CD14-positive monocyte (primary cell): ENCODE measurements around the gene HECW1. TPM values are rescaled to one million over a fixed set of nuclear protein-coding genes. Genes with fewer than 3 reads are reported as not detected.

Experiments
- DNase-seq, 3 donors: peaks; one replicate each; pipeline ENCODE4 v3.0.0-alpha.2; 2011 to 2022
- H2AFZ ChIP-seq: 2 replicates; pipeline ENCODE4 v1.6.0; 2012; ENCODE audit warnings: mild to moderate bottlenecking, low read depth, low read length, inconsistent platforms; ENCODE audit not compliant: insufficient read depth, poor library complexity, severe bottlenecking
- H3K27ac ChIP-seq, 2 donors: 1 replicate in 1 of 2; 2 replicates in 1 of 2; pipeline ENCODE4 v1.5.1; 2012 to 2013; ENCODE audit warnings: low read length in 2 of 2, control low read depth in 1 of 2, inconsistent platforms in 1 of 2, low read depth in 1 of 2, mild to moderate bottlenecking in 1 of 2
- H3K27me3 ChIP-seq, 2 donors: one replicate each; pipeline versions ENCODE4 v1.6.0 to v1.6.1; 2011 to 2013; ENCODE audit warnings: low read length in 2 of 2; ENCODE audit not compliant: control insufficient read depth in 2 of 2, insufficient read depth in 2 of 2
- H3K36me3 ChIP-seq, 2 donors: replicated peaks in 1 of 2; 1 replicate in 1 of 2; 2 replicates in 1 of 2; pipeline versions ENCODE4 v1.5.1 to v1.6.1; 2012 to 2013; ENCODE audit warnings: low read length in 2 of 2, control low read depth in 1 of 2, inconsistent platforms in 1 of 2, mild to moderate bottlenecking in 1 of 2; ENCODE audit not compliant: insufficient read depth in 2 of 2, control insufficient read depth in 1 of 2
- H3K4me1 ChIP-seq, 2 donors: 1 replicate in 1 of 2; 2 replicates in 1 of 2; pipeline versions ENCODE4 v1.5.1 to v1.6.1; 2012 to 2013; ENCODE audit warnings: low read length in 2 of 2, control low read depth in 1 of 2, inconsistent platforms in 1 of 2, mild to moderate bottlenecking in 1 of 2, moderate library complexity in 1 of 2; ENCODE audit not compliant: insufficient read depth in 2 of 2, control insufficient read depth in 1 of 2
- H3K4me2 ChIP-seq: replicated peaks from 2 replicates; pipeline ENCODE3; 2012; ENCODE audit warnings: low read length, moderate library complexity, mild to moderate bottlenecking; ENCODE audit not compliant: poor library complexity, severe bottlenecking; ENCODE audit errors: extremely low read depth
- H3K4me3 ChIP-seq, 3 experiments: fragments of 200-600 bp in 1 of 3; sonication (generic) in 1 of 3; replicated peaks in 1 of 3; 1 replicate in 2 of 3; 2 replicates in 1 of 3; pipeline ENCODE4 v1.5.1; 2011 to 2013; ENCODE audit warnings: low read length in 3 of 3, mild to moderate bottlenecking in 3 of 3, control low read depth in 2 of 3, low read depth in 2 of 3, inconsistent platforms in 1 of 3, moderate library complexity in 1 of 3
- H3K79me2 ChIP-seq: 2 replicates; pipeline ENCODE4 v1.6.0; 2012; ENCODE audit warnings: mild to moderate bottlenecking, control low read depth, inconsistent platforms, low read length, moderate library complexity; ENCODE audit not compliant: insufficient read depth
- H3K9ac ChIP-seq: 2 replicates; pipeline ENCODE4 v1.6.0; 2017; ENCODE audit warnings: low read length, mild to moderate bottlenecking; ENCODE audit not compliant: insufficient read depth, poor library complexity, severe bottlenecking
- H3K9me3 ChIP-seq, 2 donors: replicated peaks in 1 of 2; 1 replicate in 1 of 2; 2 replicates in 1 of 2; pipeline versions ENCODE4 v1.5.1 to v1.6.1; 2012 to 2013; ENCODE audit warnings: low read length in 2 of 2, control low read depth in 1 of 2; ENCODE audit not compliant: control insufficient read depth in 1 of 2, insufficient read depth in 1 of 2
- H4K20me1 ChIP-seq: 2 replicates; pipeline ENCODE4 v1.6.0; 2012; ENCODE audit warnings: mild to moderate bottlenecking, low read length, control low read depth, moderate library complexity; ENCODE audit not compliant: insufficient read depth
- H3K27ac Mint-ChIP-seq, 7 donors: one replicate each; pipeline ENCODE4 v1.8.0; 2020; ENCODE audit warnings: mild to moderate bottlenecking in 7 of 7, mixed read lengths in 7 of 7, moderate library complexity in 6 of 7, inconsistent platforms in 2 of 7
- H3K27me3 Mint-ChIP-seq, 3 donors: one replicate each; pipeline ENCODE4 v1.8.0; 2021 to 2022; ENCODE audit warnings: low read depth in 3 of 3, mild to moderate bottlenecking in 3 of 3, mixed read lengths in 3 of 3, moderate library complexity in 3 of 3, inconsistent platforms in 1 of 3
- H3K36me3 Mint-ChIP-seq, 2 donors: one replicate each; pipeline ENCODE4 v1.8.0; 2020; ENCODE audit warnings: mixed read lengths in 2 of 2, inconsistent platforms in 1 of 2, mild to moderate bottlenecking in 1 of 2
- H3K4me1 Mint-ChIP-seq: one replicate; pipeline ENCODE4 v1.8.0; 2020; ENCODE audit warnings: mild to moderate bottlenecking, mixed read lengths
- H3K4me3 Mint-ChIP-seq, 2 donors: one replicate each; pipeline ENCODE4 v1.8.0; 2020; ENCODE audit warnings: mild to moderate bottlenecking in 2 of 2, mixed read lengths in 2 of 2, moderate library complexity in 1 of 2
- H3K9me3 Mint-ChIP-seq, 7 donors: one replicate each; pipeline ENCODE4 v1.8.0; 2020 to 2022; ENCODE audit warnings: mixed read lengths in 7 of 7, mild to moderate bottlenecking in 6 of 7, moderate library complexity in 6 of 7, inconsistent platforms in 2 of 7
- WGBS: methylation state at CpG from one replicate; pipeline ENCODE4 v1.1.5; 2013; ENCODE audit warnings: missing lambda C conversion rate; ENCODE audit not compliant: insufficient coverage; 5-methylcytosine and 5-hydroxymethylcytosine counted together
- intact Hi-C, 2 donors: fragments of 100-400 bp; cut with micrococcal nuclease; formaldehyde crosslinking; loops; one replicate each; pipeline versions ENCODE4 v1.15.0 to v1.15.1; 2023
- polyA plus RNA-seq, 3 donors: library from polyadenylated mRNA; depleted of rRNA in 1 of 3; unstranded in 2 of 3; stranded (reverse) in 1 of 3; fragments of 300-500 nt in 2 of 3; fragments of >200 nt in 1 of 3; fragmentation: Illumina TruSeq in 2 of 3; gene quantifications; 1 replicate in 2 of 3; 2 replicates in 1 of 3; pipeline ENCODE4 v1.2.3, GENCODE V29; 2012 to 2021
- TF ChIP-seq, protein P1 (sequence below): fragments of 200-600 bp; IDR thresholded peaks from one replicate; pipeline ENCODE4 v1.8.0; 2022; ENCODE audit warnings: antibody characterized with exemption, mild to moderate bottlenecking

HECW1 gene
- polyA plus RNA-seq, 3 donors: not detected

DNA sequence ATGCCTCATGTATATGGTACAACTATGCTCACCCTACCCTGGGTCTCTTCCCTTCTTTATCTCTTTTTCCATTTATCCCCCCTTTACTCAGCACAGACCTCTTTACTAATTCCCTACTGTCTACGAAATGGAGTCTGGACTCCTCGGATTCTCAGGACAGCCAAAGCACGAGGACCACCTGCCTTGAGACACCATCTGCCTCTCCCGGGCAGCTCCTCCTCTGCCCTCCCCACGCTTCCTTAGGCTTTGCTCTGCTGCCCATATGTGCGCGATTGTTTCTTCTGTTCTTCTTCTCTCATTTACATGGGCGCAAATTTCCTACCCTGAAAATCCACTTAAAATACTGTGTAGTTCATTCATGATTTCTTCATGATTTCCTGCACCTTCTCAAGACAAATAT lies 407.8 kb downstream of the HECW1 start:
- H3K4me3 ChIP-seq: no peak overlapping the region
- no peak overlapping the region for H3K27ac ChIP-seq
- H3K79me2 ChIP-seq: no peaks in the 10 kb centered on the region
- no peaks in the 10 kb centered on the region for H3K27me3 ChIP-seq
- Mint-ChIP-seq H3K4me1 (no peaks in the 10 kb centered on the region), H3K36me3 (no peaks in the 10 kb centered on the region), H3K9me3 (no peaks in the 10 kb centered on the region), H3K27ac (no peak overlapping the region), H3K27me3 (peaks cover 0 to 7% (median 3%) of the 10 kb centered on the region in 3 donors), H3K4me3 (no peak overlapping the region)
- no peaks in the 10 kb centered on the region for H3K36me3 ChIP-seq
- H2AFZ ChIP-seq: no peak overlapping the region
- intact Hi-C loops: no loop called here
- H3K4me1 ChIP-seq: no peaks in the 10 kb centered on the region
- H3K4me2 ChIP-seq: no peak overlapping the region
- H4K20me1 ChIP-seq: no peaks in the 10 kb centered on the region
- H3K9ac ChIP-seq: no peak overlapping the region
- H3K9me3 ChIP-seq: no peaks in the 10 kb centered on the region
- no peak for DNase-seq
- TF ChIP-seq, protein P1, sequence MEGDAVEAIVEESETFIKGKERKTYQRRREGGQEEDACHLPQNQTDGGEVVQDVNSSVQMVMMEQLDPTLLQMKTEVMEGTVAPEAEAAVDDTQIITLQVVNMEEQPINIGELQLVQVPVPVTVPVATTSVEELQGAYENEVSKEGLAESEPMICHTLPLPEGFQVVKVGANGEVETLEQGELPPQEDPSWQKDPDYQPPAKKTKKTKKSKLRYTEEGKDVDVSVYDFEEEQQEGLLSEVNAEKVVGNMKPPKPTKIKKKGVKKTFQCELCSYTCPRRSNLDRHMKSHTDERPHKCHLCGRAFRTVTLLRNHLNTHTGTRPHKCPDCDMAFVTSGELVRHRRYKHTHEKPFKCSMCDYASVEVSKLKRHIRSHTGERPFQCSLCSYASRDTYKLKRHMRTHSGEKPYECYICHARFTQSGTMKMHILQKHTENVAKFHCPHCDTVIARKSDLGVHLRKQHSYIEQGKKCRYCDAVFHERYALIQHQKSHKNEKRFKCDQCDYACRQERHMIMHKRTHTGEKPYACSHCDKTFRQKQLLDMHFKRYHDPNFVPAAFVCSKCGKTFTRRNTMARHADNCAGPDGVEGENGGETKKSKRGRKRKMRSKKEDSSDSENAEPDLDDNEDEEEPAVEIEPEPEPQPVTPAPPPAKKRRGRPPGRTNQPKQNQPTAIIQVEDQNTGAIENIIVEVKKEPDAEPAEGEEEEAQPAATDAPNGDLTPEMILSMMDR: no peak
- 95% methylated on average over 7 of the region's 8 CpGs for WGBS

DNA sequence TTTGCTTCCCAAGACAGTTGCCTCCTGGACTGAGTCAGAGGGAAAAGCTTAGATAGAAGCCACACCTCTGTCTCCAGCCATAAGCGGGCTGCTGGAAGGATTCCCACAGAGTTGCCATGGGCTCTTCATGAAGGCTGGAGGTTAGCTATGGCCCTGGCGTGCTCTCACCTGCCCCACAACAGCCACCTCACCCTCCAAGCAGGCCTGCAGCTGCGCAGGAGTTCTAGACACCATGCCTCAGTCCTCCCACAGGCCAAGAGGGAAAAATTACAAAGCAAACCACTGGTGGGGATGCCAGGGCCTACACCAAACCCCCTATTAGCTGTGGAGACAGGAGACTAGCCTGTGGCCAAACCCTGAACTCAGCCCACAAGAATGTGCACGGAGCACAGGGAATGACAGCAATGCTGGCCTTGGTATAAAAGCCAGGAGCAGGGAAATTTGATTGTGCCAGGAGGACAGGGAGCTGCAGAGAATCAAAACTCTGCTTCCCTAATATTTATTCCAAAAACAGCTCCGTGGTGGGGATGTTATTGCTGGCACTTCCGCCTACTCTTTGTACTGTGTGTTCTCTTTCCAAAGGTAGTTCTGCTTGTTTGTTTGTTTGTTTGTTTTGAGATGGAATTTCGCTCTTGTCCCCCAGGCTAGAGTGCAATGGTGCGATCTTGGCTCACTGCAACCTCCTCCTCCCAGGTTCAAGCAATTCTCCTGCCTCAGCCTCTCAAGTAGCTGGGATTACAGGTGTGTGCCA lies 410.1 kb downstream of the HECW1 start:
- TF ChIP-seq, protein P1: no peak
- Mint-ChIP-seq H3K9me3 (no peaks in the 10 kb centered on the region), H3K4me1 (no peaks in the 10 kb centered on the region), H3K27ac (no peak overlapping the region), H3K36me3 (no peaks in the 10 kb centered on the region), H3K27me3 (peaks cover 2 to 6% (median 2%) of the 10 kb centered on the region in 3 donors), H3K4me3 (no peak overlapping the region)
- Histone ChIP-seq H3K79me2 (no peaks in the 10 kb centered on the region), H3K36me3 (no peaks in the 10 kb centered on the region), H3K4me1 (no peaks in the 10 kb centered on the region), H3K9me3 (no peaks in the 10 kb centered on the region), H3K9ac (no peak overlapping the region), H2AFZ (no peak overlapping the region), H4K20me1 (no peaks in the 10 kb centered on the region), H3K27me3 (no peaks in the 10 kb centered on the region), H3K4me3 (no peak overlapping the region), H3K27ac (no peak overlapping the region), H3K4me2 (no peak overlapping the region)
- DNase-seq: no peak
- WGBS: 73% methylated on average over 3 of the region's 8 CpGs
- intact Hi-C loops: no loop called here
